ENCODE data around the gene MCF2L. TPM values are rescaled to one million over a fixed set of nuclear protein-coding genes. Genes with fewer than 3 reads are reported as not detected.

MCF2L gene
- total and polyA plus RNA-seq, 10 of the 15 experiments (the other 5 are each of a cell fraction or from before 2014, with no cell fraction given) = 0.06 to 1.1 (median 0.21) TPM; not detected in 2

GRCh38 chr13:113145496-113145895, 176.5 kb downstream of the MCF2L start:
- Histone ChIP-seq H3K27ac (ENCODE audit: control insufficient read depth, insufficient read depth) (no peak overlapping the region), H3K9ac (ENCODE audit: control insufficient read depth, insufficient read depth, low read length) (no peak overlapping the region), H2AFZ (ENCODE audit: control insufficient read depth, low read depth, low read length) (no peak overlapping the region), H3K4me2 (ENCODE audit: control insufficient read depth, insufficient read depth) (no peak overlapping the region), H3K4me1 (ENCODE audit: control insufficient read depth, insufficient read depth, low read length) (no peaks in the 10 kb centered on the region), H3K9me3 (replicated peaks; ENCODE audit: control insufficient read depth, insufficient read depth, low read length) (no peaks in the 10 kb centered on the region; the same call in 2 of the 3 replicates), H3K79me2 (ENCODE audit: control insufficient read depth, insufficient read depth, low read length) (no peaks in the 10 kb centered on the region), H3K4me3 (no peak overlapping the region), H4K20me1 (ENCODE audit: control insufficient read depth, insufficient read depth) (no peaks in the 10 kb centered on the region), H3K27me3 (replicated peaks in 1 of 2; ENCODE audit: control insufficient read depth in 2 of 2, insufficient read depth in 2 of 2, low read length in 1 of 2) (no peaks in the 10 kb centered on the region; a peak in 1 of 4 replicates), H3K36me3 (ENCODE audit: control insufficient read depth in 2 of 2, insufficient read depth in 2 of 2, low read length in 1 of 2) (no peaks in the 10 kb centered on the region)
- 7% methylated on average over 12 of the region's 12 CpGs for WGBS (ENCODE audit: insufficient coverage, insufficient replicate concordance, low lambda C conversion rate, missing lambda C conversion rate)
- ChIA-PET SMC1A (ENCODE audit: uncharacterized antibody, unreplicated experiment) (no interaction called here), CTCF (no interaction called here), POLR2A (interaction anchor here (0.6 kb wide), 1 partner anchor 47 kb away, joined by 3 read pairs; no protein-coding TSS in a partner anchor), RAD21 (ENCODE audit: unreplicated experiment) (no interaction called here)
- no TSS peak for BruUV-seq (replicated peaks)
- DNase-seq (ENCODE audit: low read depth, low spot score) = no peak
- no peak for FAIRE-seq
- in situ Hi-C loops (cut with MboI) (no loop called here), intact Hi-C loops (cut with micrococcal nuclease; ENCODE audit: unreplicated experiment) (no loop called here)
- no peak for TF ChIP-seq SPI1 (IDR thresholded peaks at IDR 0.05; ENCODE audit: borderline replicate concordance, insufficient read depth, low read depth, low read length)
- no peak for TF ChIP-seq MYB (IDR thresholded peaks at IDR 0.05; ENCODE audit: borderline replicate concordance, low read depth, low read length)
- no peak for TF ChIP-seq IRF3 (IDR thresholded peaks at IDR 0.05)
- no peak for TF ChIP-seq SKIL (IDR thresholded peaks at IDR 0.05; ENCODE audit: low read depth, poor library complexity, severe bottlenecking)
- TF ChIP-seq BMI1 (IDR thresholded peaks at IDR 0.05; ENCODE audit: borderline replicate concordance) = no peak
- ATAC-seq = no peak
